ENCODE results near the gene GABBR2.

GABBR2 gene

DNA sequence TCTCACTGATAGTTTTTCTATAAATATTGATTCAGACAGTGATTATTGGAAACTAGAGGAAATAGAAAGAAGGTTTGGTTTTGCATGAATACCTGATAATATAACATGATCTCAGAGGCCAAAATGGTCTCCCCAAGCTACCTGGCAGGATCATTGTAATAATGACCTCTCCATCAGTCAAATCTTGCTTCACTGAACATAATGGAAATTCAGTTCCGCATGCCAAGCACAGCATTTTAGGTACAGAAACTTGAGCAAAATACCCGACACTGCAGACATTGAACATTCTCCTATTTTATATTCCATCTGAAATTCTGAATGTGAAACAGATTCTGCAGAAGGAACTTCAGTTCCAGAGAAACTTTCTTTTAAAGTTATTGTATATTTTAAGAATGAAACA lies 444.2 kb downstream of the GABBR2 start:
- ATAC-seq (ENCODE audit: low read depth), result no peak
- H3K4me3 ChIP-seq (ENCODE audit: severe bottlenecking), result no peak overlapping the region
- H3K4me1 ChIP-seq (ENCODE audit: insufficient read depth, poor library complexity, severe bottlenecking), result no peaks in the 10 kb centered on the region
- no peaks in the 10 kb centered on the region for H3K9me3 ChIP-seq (ENCODE audit: severe bottlenecking)
- H3K36me3 ChIP-seq (ENCODE audit: low read depth), result no peaks in the 10 kb centered on the region
- DNase-seq (ENCODE audit: low spot score), result no peak
- no peak overlapping the region for H3K27ac ChIP-seq (ENCODE audit: poor library complexity, severe bottlenecking)
- no peaks in the 10 kb centered on the region for H3K27me3 ChIP-seq (ENCODE audit: insufficient read depth, poor library complexity, severe bottlenecking)
- TF ChIP-seq, protein P1, sequence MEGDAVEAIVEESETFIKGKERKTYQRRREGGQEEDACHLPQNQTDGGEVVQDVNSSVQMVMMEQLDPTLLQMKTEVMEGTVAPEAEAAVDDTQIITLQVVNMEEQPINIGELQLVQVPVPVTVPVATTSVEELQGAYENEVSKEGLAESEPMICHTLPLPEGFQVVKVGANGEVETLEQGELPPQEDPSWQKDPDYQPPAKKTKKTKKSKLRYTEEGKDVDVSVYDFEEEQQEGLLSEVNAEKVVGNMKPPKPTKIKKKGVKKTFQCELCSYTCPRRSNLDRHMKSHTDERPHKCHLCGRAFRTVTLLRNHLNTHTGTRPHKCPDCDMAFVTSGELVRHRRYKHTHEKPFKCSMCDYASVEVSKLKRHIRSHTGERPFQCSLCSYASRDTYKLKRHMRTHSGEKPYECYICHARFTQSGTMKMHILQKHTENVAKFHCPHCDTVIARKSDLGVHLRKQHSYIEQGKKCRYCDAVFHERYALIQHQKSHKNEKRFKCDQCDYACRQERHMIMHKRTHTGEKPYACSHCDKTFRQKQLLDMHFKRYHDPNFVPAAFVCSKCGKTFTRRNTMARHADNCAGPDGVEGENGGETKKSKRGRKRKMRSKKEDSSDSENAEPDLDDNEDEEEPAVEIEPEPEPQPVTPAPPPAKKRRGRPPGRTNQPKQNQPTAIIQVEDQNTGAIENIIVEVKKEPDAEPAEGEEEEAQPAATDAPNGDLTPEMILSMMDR (IDR thresholded peaks at IDR 0.05; ENCODE audit: poor library complexity, severe bottlenecking), result no peak

DNA sequence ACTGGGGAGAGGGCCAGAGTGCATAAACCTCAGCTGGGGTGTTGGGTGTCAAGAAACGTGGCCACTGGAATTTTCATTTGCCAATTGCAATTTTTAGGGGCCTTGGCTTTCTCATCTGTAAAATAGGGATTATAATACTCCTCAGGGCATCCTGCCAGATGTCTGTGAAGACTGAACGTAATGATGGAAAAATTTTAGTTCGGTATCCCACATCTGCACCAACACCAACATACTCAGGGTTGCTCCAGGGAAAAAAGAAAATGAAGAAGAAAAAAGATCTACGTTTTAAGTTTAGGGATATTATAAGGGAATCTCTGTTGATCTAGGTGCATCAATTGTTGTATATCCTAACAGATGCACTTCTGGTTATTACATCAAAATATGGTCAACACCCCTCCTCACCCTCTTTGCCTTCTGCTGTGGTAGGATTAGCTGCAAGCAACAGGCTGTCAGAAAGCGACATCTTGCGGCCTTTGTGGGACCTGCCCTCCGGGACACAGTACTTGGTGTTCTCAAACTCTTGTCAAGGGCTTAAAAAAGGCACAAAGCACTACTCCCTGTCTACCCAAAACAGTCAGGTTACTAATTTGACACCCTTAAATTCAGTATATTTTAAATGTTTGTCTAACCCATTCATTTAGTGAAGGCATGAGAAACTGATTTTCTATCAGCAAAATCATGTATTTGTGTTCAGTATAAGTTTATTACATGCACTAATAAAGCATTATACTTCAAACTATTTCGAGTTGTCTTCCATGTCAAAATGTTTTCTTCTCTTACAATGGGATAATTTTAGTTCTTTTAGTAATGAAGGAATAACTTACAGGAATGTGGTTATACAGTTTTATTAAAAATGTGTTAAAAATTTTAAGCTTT lies 445.0 kb downstream of the GABBR2 start:
- DNase-seq (ENCODE audit: low spot score) (no peak), ATAC-seq (ENCODE audit: low read depth) (peak; percentile 100)
- Histone ChIP-seq H3K9me3 (ENCODE audit: severe bottlenecking) (no peaks in the 10 kb centered on the region), H3K27ac (ENCODE audit: poor library complexity, severe bottlenecking) (no peak overlapping the region), H3K27me3 (ENCODE audit: insufficient read depth, poor library complexity, severe bottlenecking) (no peaks in the 10 kb centered on the region), H3K36me3 (ENCODE audit: low read depth) (no peaks in the 10 kb centered on the region), H3K4me3 (ENCODE audit: severe bottlenecking) (no peak overlapping the region), H3K4me1 (ENCODE audit: insufficient read depth, poor library complexity, severe bottlenecking) (no peaks in the 10 kb centered on the region)
- TF ChIP-seq, protein P1 (IDR thresholded peaks at IDR 0.05; ENCODE audit: poor library complexity, severe bottlenecking), result peak; percentile 98

DNA sequence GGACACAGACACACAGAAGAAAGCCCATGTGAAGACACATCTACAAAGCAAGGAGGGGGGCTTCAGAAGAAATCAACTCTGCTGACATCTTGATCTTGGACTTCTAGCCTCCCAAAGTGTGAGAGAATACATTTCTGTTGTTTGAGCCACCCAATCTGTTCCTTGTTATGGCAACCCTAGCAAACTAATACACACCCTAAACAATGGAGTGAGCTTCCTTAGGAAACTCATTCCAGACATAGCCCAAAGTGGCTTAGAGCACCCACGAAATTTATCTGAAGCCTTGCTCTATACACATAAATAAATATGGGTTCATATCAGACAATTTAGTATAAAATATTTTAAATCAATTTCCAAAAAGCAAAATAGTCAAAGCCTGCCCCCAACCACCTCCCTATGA lies 445.7 kb downstream of the GABBR2 start:
- H3K27ac ChIP-seq (ENCODE audit: poor library complexity, severe bottlenecking), result no peak overlapping the region

DNA sequence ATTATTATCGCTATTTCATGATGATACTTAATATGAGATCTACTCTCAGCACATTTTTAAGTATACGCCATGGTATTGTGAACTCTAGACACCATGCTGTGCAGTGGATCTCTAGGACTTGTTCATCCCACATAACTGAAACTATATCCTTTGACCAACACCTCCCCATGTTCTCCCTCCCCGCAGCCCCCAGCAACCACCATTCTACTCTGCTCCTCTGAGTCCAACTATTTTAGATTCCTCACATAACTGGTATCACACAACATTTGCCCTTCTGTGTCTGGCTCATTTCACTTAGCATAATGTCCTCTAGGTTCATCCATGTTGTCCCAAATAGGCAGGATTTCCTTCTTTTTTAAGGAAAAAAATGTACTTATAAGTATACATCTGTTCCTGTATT lies 446.7 kb downstream of the GABBR2 start:
- DNase-seq (ENCODE audit: low spot score) (no peak), ATAC-seq (ENCODE audit: low read depth) (no peak)
- Histone ChIP-seq H3K27ac (ENCODE audit: poor library complexity, severe bottlenecking) (no peak overlapping the region), H3K4me1 (ENCODE audit: insufficient read depth, poor library complexity, severe bottlenecking) (peaks cover 1% of the 10 kb centered on the region), H3K9me3 (ENCODE audit: severe bottlenecking) (no peaks in the 10 kb centered on the region), H3K36me3 (ENCODE audit: low read depth) (no peaks in the 10 kb centered on the region), H3K4me3 (ENCODE audit: severe bottlenecking) (no peak overlapping the region), H3K27me3 (ENCODE audit: insufficient read depth, poor library complexity, severe bottlenecking) (no peaks in the 10 kb centered on the region)
- TF ChIP-seq, protein P1 (IDR thresholded peaks at IDR 0.05; ENCODE audit: poor library complexity, severe bottlenecking), result no peak

More for the DNA sequence above, 445.7 kb downstream of the GABBR2 start:
- no peak for ATAC-seq (ENCODE audit: low read depth)
- H3K4me1 ChIP-seq (ENCODE audit: insufficient read depth, poor library complexity, severe bottlenecking), result no peaks in the 10 kb centered on the region
- no peak overlapping the region for H3K4me3 ChIP-seq (ENCODE audit: severe bottlenecking)
- no peaks in the 10 kb centered on the region for H3K27me3 ChIP-seq (ENCODE audit: insufficient read depth, poor library complexity, severe bottlenecking)
- TF ChIP-seq, protein P1 (IDR thresholded peaks at IDR 0.05; ENCODE audit: poor library complexity, severe bottlenecking), result no peak
- no peaks in the 10 kb centered on the region for H3K36me3 ChIP-seq (ENCODE audit: low read depth)
- H3K9me3 ChIP-seq (ENCODE audit: severe bottlenecking), result no peaks in the 10 kb centered on the region
- DNase-seq (ENCODE audit: low spot score), result no peak

DNA sequence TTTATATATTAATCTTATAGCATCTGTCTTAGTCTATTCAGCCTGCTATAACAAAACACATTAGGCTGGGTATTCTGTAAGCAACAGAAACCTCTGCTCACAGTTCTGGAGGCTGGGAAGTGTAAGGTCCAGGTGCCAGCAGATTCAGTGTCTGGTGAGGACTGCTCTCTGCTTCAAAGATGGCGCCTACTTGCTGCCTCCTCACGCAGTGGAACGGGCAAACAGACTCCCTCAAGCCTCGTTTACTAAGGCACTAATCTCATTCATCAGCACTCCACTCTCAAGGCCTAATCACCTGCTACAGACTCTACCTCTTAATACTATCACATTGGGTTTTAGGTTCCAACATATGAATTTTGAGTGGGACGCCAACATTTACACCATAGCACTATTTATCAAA lies 448.1 kb downstream of the GABBR2 start:
- H3K4me1 ChIP-seq (ENCODE audit: insufficient read depth, poor library complexity, severe bottlenecking), result peaks cover 3% of the 10 kb centered on the region
- H3K27me3 ChIP-seq (ENCODE audit: insufficient read depth, poor library complexity, severe bottlenecking), result no peaks in the 10 kb centered on the region
- TF ChIP-seq, protein P1 (IDR thresholded peaks at IDR 0.05; ENCODE audit: poor library complexity, severe bottlenecking), result no peak
- ATAC-seq (ENCODE audit: low read depth), result no peak
- H3K4me3 ChIP-seq (ENCODE audit: severe bottlenecking), result no peak overlapping the region
- H3K27ac ChIP-seq (ENCODE audit: poor library complexity, severe bottlenecking), result no peak overlapping the region
- H3K36me3 ChIP-seq (ENCODE audit: low read depth), result no peaks in the 10 kb centered on the region
- no peak for DNase-seq (ENCODE audit: low spot score)
- no peaks in the 10 kb centered on the region for H3K9me3 ChIP-seq (ENCODE audit: severe bottlenecking)
